GM19025 (cell line): Measurements from ENCODE around the gene SLC44A5.
"Not testable (repeated sequence)": the region's sequence is repeated elsewhere in the genome, so short reads cannot be mapped to it uniquely, and the experiment has no call there.

Experiments
- ATAC-seq: cut with Tn5 transposase; IDR thresholded peaks from one replicate; pipeline ENCODE4 v1.9.1; 2021; ENCODE audit warnings: mild to moderate bottlenecking, low read depth, moderate library complexity; ENCODE audit not compliant: unreplicated experiment

SLC44A5 gene

GRCh38 chr1:75593457-75593856 is 17.5 kb downstream of the SLC44A5 start:
- not testable (repeated sequence) for ATAC-seq

- no peak for ATAC-seq
Observed at GRCh38 chr1:75589637-75590036, 21.3 kb downstream of the SLC44A5 start.

- no peak for ATAC-seq
Observed at GRCh38 chr1:75588779-75589475, 22.0 kb downstream of the SLC44A5 start.

- ATAC-seq, result no peak
Observed at GRCh38 chr1:75587692-75588091, 23.2 kb downstream of the SLC44A5 start.

- no peak for ATAC-seq
Observed at GRCh38 chr1:75583282-75583681, 27.6 kb downstream of the SLC44A5 start.

- ATAC-seq, result no peak
Observed at GRCh38 chr1:75582725-75583261, 28.1 kb downstream of the SLC44A5 start.

GRCh38 chr1:75579046-75579445 is 31.9 kb downstream of the SLC44A5 start:
- no peak for ATAC-seq

- ATAC-seq, result no peak
Observed at GRCh38 chr1:75575837-75576236, 35.1 kb downstream of the SLC44A5 start.

GRCh38 chr1:75567191-75567590 is 43.7 kb downstream of the SLC44A5 start:
- no peak for ATAC-seq

GRCh38 chr1:75559800-75560199 is 51.1 kb downstream of the SLC44A5 start:
- ATAC-seq, result no peak

GRCh38 chr1:75559136-75559535 is 51.8 kb downstream of the SLC44A5 start:
- ATAC-seq, result no peak

GRCh38 chr1:75554870-75555269 is 56.0 kb downstream of the SLC44A5 start:
- ATAC-seq, result no peak

GRCh38 chr1:75554181-75554580 is 56.7 kb downstream of the SLC44A5 start:
- ATAC-seq, result no peak

- ATAC-seq, result no peak
Observed at GRCh38 chr1:75550559-75550958, 60.4 kb downstream of the SLC44A5 start.

GRCh38 chr1:75548721-75549480 is 62.0 kb downstream of the SLC44A5 start:
- no peak for ATAC-seq

GRCh38 chr1:75543705-75544104 is 67.2 kb downstream of the SLC44A5 start:
- no peak for ATAC-seq

GRCh38 chr1:75542818-75543570 is 67.9 kb downstream of the SLC44A5 start:
- ATAC-seq, result no peak

GRCh38 chr1:75539230-75540116 is 71.4 kb downstream of the SLC44A5 start:
- ATAC-seq, result no peak

GRCh38 chr1:75533085-75533484 is 77.8 kb downstream of the SLC44A5 start:
- ATAC-seq, result no peak

GRCh38 chr1:75531570-75531969 is 79.3 kb downstream of the SLC44A5 start:
- no peak for ATAC-seq
